A549 (cell line): ENCODE data around the gene BUD23. TPM values are rescaled to one million over a fixed set of nuclear protein-coding genes. Genes with fewer than 3 reads are reported as not detected.

Source experiments
- ATAC-seq, 2 experiments: fragments of 200-7000 bp in 1 of 2; fragments of >200 bp in 1 of 2; cut with Nextera tagmentation in 1 of 2; cut with Tn5 transposase in 1 of 2; 3 replicates each; pipeline versions ENCODE4 v1.8.0 to v1.9.1; 2018 to 2020; ENCODE audit warnings: mild to moderate bottlenecking in 1 of 2, moderate library complexity in 1 of 2
- CTCF ChIA-PET: fragments of 300-600 bp; sonication (Branson Sonifier 250); formaldehyde crosslinking; extraction: SDS; loops from one replicate; lab custom pipeline; 2021; ENCODE audit warnings: antibody characterized with exemption, inconsistent platforms; lab: Yijun Ruan, JAX
- POLR2A ChIA-PET: fragments of 350-600 bp; formaldehyde crosslinking; extraction: SDS; loops from one replicate; lab custom pipeline; 2021; ENCODE audit warnings: antibody characterized with exemption, inconsistent platforms; lab: Yijun Ruan, JAX
- DNase-seq, 2 experiments: peaks; one replicate each; pipeline versions ENCODE4 v3.0.0 to v3.0.0-alpha.2; 2011 to 2016; ENCODE audit warnings: low read depth in 1 of 2, low spot score in 1 of 2
- FAIRE-seq: peaks from 2 replicates; lab custom pipeline; 2011; peaks lifted over from hg19 to GRCh38; lab: Jason Lieb, UNC
- H3K27ac ChIP-seq, 2 experiments: fragments of >200 bp; sonication (Bioruptor Twin); formaldehyde crosslinking; 3 replicates each; pipeline ENCODE4 v1.5.1; 2016 to 2017
- H3K4me1 ChIP-seq: fragments of >200 bp; sonication (Bioruptor Twin); formaldehyde crosslinking; 3 replicates; pipeline ENCODE4 v1.6.1; 2016
- H3K4me2 ChIP-seq: fragments of >200 bp; sonication (Bioruptor Twin); formaldehyde crosslinking; 3 replicates; pipeline ENCODE4 v1.6.1; 2016
- H3K4me3 ChIP-seq: fragments of >200 bp; sonication (Bioruptor Twin); formaldehyde crosslinking; 3 replicates; pipeline ENCODE4 v1.5.1; 2016
- H3K9me3 ChIP-seq: fragments of >200 bp; sonication (Bioruptor Twin); formaldehyde crosslinking; 3 replicates; pipeline ENCODE4 v1.6.1; 2016
- BCL3 ChIP-seq: fragments of >200 bp; sonication (Bioruptor Twin); formaldehyde crosslinking; IDR thresholded peaks from 3 replicates; pipeline ENCODE4 v1.6.1; 2016
- BHLHE40 ChIP-seq: IDR thresholded peaks from 2 replicates; pipeline ENCODE4 v1.6.1; 2012; ENCODE audit warnings: low read depth, low read length, inconsistent platforms
- CEBPB ChIP-seq, 2 experiments: fragments of >200 bp in 1 of 2; sonication (Bioruptor Twin) in 1 of 2; formaldehyde crosslinking in 1 of 2; IDR thresholded peaks; 2 replicates each; pipeline ENCODE4 v1.6.1; 2012 to 2016
- CHD4 ChIP-seq: fragments of 200-600 bp; sonication (generic); IDR thresholded peaks from 2 replicates; pipeline ENCODE4 v1.6.1; 2016; ENCODE audit warnings: antibody characterized with exemption, mild to moderate bottlenecking, borderline replicate concordance
- E2F6 ChIP-seq: IDR thresholded peaks from 2 replicates; pipeline ENCODE4 v1.6.1; 2012; ENCODE audit warnings: low read depth, borderline replicate concordance
- FOSL2 ChIP-seq, 2 experiments: fragments of 450-650 bp in 1 of 2; fragments of >200 bp in 1 of 2; sonication (Bioruptor Twin) in 1 of 2; formaldehyde crosslinking; IDR thresholded peaks; 2 replicates each; pipeline versions ENCODE4 v1.5.0 to v1.6.1; 2016 to 2020; ENCODE audit warnings: mild to moderate bottlenecking in 1 of 2, moderate library complexity in 1 of 2
- HDAC2 ChIP-seq: fragments of 200-600 bp; sonication (generic); IDR thresholded peaks from 2 replicates; pipeline ENCODE4 v1.6.1; 2016
- HEYL ChIP-seq: fragments of 250-450 bp; sonication (Bioruptor Pico); IDR thresholded peaks from 2 replicates; pipeline ENCODE4 v1.8.0; 2021; ENCODE audit warnings: mild to moderate bottlenecking, moderate library complexity
- HOXB5 ChIP-seq: fragments of 250-450 bp; sonication (Bioruptor Pico); IDR thresholded peaks from 2 replicates; pipeline ENCODE4 v1.5.0; 2020; ENCODE audit warnings: mild to moderate bottlenecking, moderate library complexity
- JUNB ChIP-seq: fragments of >200 bp; sonication (Bioruptor Twin); formaldehyde crosslinking; IDR thresholded peaks from 2 replicates; pipeline ENCODE4 v1.6.1; 2016
- KDM1A ChIP-seq: fragments of 200-600 bp; sonication (generic); IDR thresholded peaks from 2 replicates; pipeline ENCODE4 v1.6.1; 2016; ENCODE audit warnings: low read depth, mild to moderate bottlenecking
- NFE2L2 ChIP-seq: fragments of 150-350 bp; conservative IDR thresholded peaks from 2 replicates; pipeline ENCODE4 v1.6.1; 2014; ENCODE audit warnings: low read length
- NPAS2 ChIP-seq: fragments of 250-450 bp; sonication (Bioruptor Pico); IDR thresholded peaks from 2 replicates; pipeline ENCODE4 v1.8.0; 2022; ENCODE audit warnings: mild to moderate bottlenecking, moderate library complexity, borderline replicate concordance
- POLR2A ChIP-seq: IDR thresholded peaks from 2 replicates; pipeline ENCODE4 v1.6.1; 2012; ENCODE audit warnings: mild to moderate bottlenecking, low read length
- RAD21 ChIP-seq, 2 experiments: fragments of >200 bp in 1 of 2; sonication (Bioruptor Twin) in 1 of 2; formaldehyde crosslinking in 1 of 2; IDR thresholded peaks in 1 of 2; conservative IDR thresholded peaks in 1 of 2; 2 replicates in 1 of 2; 3 replicates in 1 of 2; pipeline ENCODE4 v1.6.1; 2012 to 2018; ENCODE audit warnings: inconsistent platforms in 1 of 2
- REST ChIP-seq: fragments of 200-600 bp; sonication (generic); IDR thresholded peaks from 2 replicates; pipeline ENCODE4 v1.6.1; 2016; ENCODE audit warnings: antibody characterized with exemption, mild to moderate bottlenecking, moderate library complexity
- RFX5 ChIP-seq: fragments of 450-650 bp; IDR thresholded peaks from 2 replicates; pipeline ENCODE4 v1.7.1; 2014; ENCODE audit warnings: antibody characterized with exemption, mild to moderate bottlenecking, moderate library complexity
- SMC3 ChIP-seq: fragments of >200 bp; sonication (Bioruptor Twin); formaldehyde crosslinking; IDR thresholded peaks from 3 replicates; pipeline ENCODE4 v1.6.1; 2018; ENCODE audit warnings: inconsistent platforms
- SREBF2 ChIP-seq: fragments of 450-650 bp; IDR thresholded peaks from 2 replicates; pipeline ENCODE4 v1.6.1; 2014; ENCODE audit warnings: mild to moderate bottlenecking, moderate library complexity
- TFCP2L1 ChIP-seq: fragments of 250-450 bp; sonication (Bioruptor Pico); IDR thresholded peaks from 2 replicates; pipeline ENCODE4 v1.5.0; 2021; ENCODE audit warnings: mild to moderate bottlenecking
- TP53 ChIP-seq: fragments of 250-450 bp; sonication (Bioruptor Pico); IDR thresholded peaks from 2 replicates; pipeline ENCODE4 v1.5.0; 2021; ENCODE audit warnings: mild to moderate bottlenecking, moderate library complexity
- USF2 ChIP-seq: fragments of 450-650 bp; IDR thresholded peaks from 2 replicates; pipeline ENCODE4 v1.6.1; 2014; ENCODE audit warnings: antibody characterized with exemption
- ZC3H11A ChIP-seq: fragments of 450-650 bp; IDR thresholded peaks from 2 replicates; pipeline ENCODE4 v1.6.1; 2014; ENCODE audit warnings: antibody characterized with exemption, mild to moderate bottlenecking
- WGBS: methylation state at CpG from one replicate; pipeline ENCODE4 v1.1.6; 2017; ENCODE audit errors: missing lambda C conversion rate; 5-methylcytosine and 5-hydroxymethylcytosine counted together
- polyA plus RNA-seq, 4 experiments: library from polyadenylated mRNA; depleted of rRNA in 3 of 4; stranded (reverse); fragments of >200 nt; fragmentation: RNase III in 1 of 4; extraction: RNeasy Plus Mini Kit Qiagen cat#74134 plus additional on column Dnase treatment in 1 of 4; gene quantifications; 2 replicates in 3 of 4; 3 replicates in 1 of 4; pipeline ENCODE4 v1.2.3, GENCODE V29; 2011 to 2017

The BUD23 gene
- polyA plus RNA-seq, 2 of the 4 experiments (the other 2 are of a cell fraction), result 134 to 161 TPM

- Histone ChIP-seq H3K4me2 (peak overlapping the region; percentile 10; the same call in 1 of the 3 replicates), H3K4me3 (no peak overlapping the region), H3K9me3 (no peaks in the 10 kb centered on the region), H3K4me1 (peaks cover 93% of the 10 kb centered on the region), H3K27ac (peak overlapping the region; percentile 99 to 100)
- DNase-seq, result no peak
- POLR2A ChIA-PET, result no interaction called here
- CTCF ChIA-PET, result interaction anchor here (0.7 to 4.4 kb wide), 4 partner anchors 7 to 102 kb away, joined by 3 to 57 read pairs (median 4); no protein-coding TSS in a partner anchor
- 94% methylated on average over 16 of the region's 16 CpGs for WGBS
- no peak for TF ChIP-seq RFX5
- no peak for TF ChIP-seq E2F6
- no peak for TF ChIP-seq TFCP2L1 (CRISPR knock-in tag)
- no peak for TF ChIP-seq CEBPB (IDR thresholded peaks at IDR 0.05)
- no peak for TF ChIP-seq USF2
- TF ChIP-seq ZC3H11A, result no peak
- no peak for TF ChIP-seq NFE2L2
- no peak for TF ChIP-seq REST
- TF ChIP-seq FOSL2 (IDR thresholded peaks at IDR 0.05), result no peak
- no peak for TF ChIP-seq FOSL2 (CRISPR knock-in tag; IDR thresholded peaks at IDR 0.05)
- no peak for TF ChIP-seq BCL3
- TF ChIP-seq SMC3, result no peak
- no peak for TF ChIP-seq RAD21 (conservative IDR thresholded peaks at IDR 0.05 in 1 of 2, IDR thresholded peaks at IDR 0.05 in 1 of 2)
- TF ChIP-seq TP53 (CRISPR knock-in tag), result no peak
- TF ChIP-seq CHD4, result no peak
- TF ChIP-seq HDAC2, result no peak
- no peak for ATAC-seq
- no peak for FAIRE-seq
These were observed 25.7 kb downstream of the BUD23 start for GRCh38 chr7:73708961-73709549.

GRCh38 chr7:73712773-73713172, 29.4 kb downstream of the BUD23 start:
- H3K4me3 ChIP-seq, result no peak overlapping the region
- H3K27ac ChIP-seq, result peak overlapping the region; percentile 99 to 100
- no peaks in the 10 kb centered on the region for H3K9me3 ChIP-seq
- ChIA-PET CTCF (interaction anchor here (0.9 to 8.4 kb wide), 6 partner anchors 13 to 106 kb away, joined by 3 to 105 read pairs (median 11); no protein-coding TSS in a partner anchor), POLR2A (no interaction called here)
- TF ChIP-seq HDAC2 (peak; percentile 88), NPAS2 (CRISPR knock-in tag) (no peak), HOXB5 (CRISPR knock-in tag) (no peak), CEBPB (IDR thresholded peaks at IDR 0.05) (no peak), HEYL (CRISPR knock-in tag) (no peak), BCL3 (no peak), KDM1A (peak; percentile 96), JUNB (no peak), REST (no peak), BHLHE40 (no peak), RFX5 (no peak), CHD4 (no peak), SREBF2 (no peak), POLR2A (no peak)
- WGBS, result 63% methylated on average over 1 of the region's 1 CpG
- H3K4me1 ChIP-seq, result peaks cover 96% of the 10 kb centered on the region
- H3K4me2 ChIP-seq, result peak overlapping the region; percentile 100
- ATAC-seq (no peak), FAIRE-seq (no peak), DNase-seq (no peak)
